HG02759 (cell line): ENCODE results near the gene TOMM22.

Experiments
- ATAC-seq: cut with Tn5 transposase; IDR thresholded peaks from one replicate; pipeline ENCODE4 v1.9.1; 2021; ENCODE audit warnings: mild to moderate bottlenecking, moderate library complexity; ENCODE audit not compliant: unreplicated experiment

The TOMM22 gene

GRCh38 chr22:38715176-38715764 lies 33.5 kb downstream of the TOMM22 start:
- ATAC-seq: no peak

- no peak for ATAC-seq
Measured at GRCh38 chr22:38715852-38716251, 34.1 kb downstream of the TOMM22 start.

GRCh38 chr22:38716271-38716670 lies 34.5 kb downstream of the TOMM22 start:
- ATAC-seq: no peak

GRCh38 chr22:38716826-38717225 lies 35.1 kb downstream of the TOMM22 start:
- no peak for ATAC-seq

GRCh38 chr22:38717244-38717643 lies 35.5 kb downstream of the TOMM22 start:
- ATAC-seq: no peak

- ATAC-seq: no peak
Measured at GRCh38 chr22:38718414-38718813, 36.7 kb downstream of the TOMM22 start.

- no peak for ATAC-seq
Measured at GRCh38 chr22:38719196-38719595, 37.4 kb downstream of the TOMM22 start.

GRCh38 chr22:38720350-38720749 lies 38.6 kb downstream of the TOMM22 start:
- ATAC-seq: no peak

GRCh38 chr22:38721551-38721950 lies 39.8 kb downstream of the TOMM22 start:
- ATAC-seq: no peak

GRCh38 chr22:38724176-38724575 lies 42.4 kb downstream of the TOMM22 start:
- no peak for ATAC-seq

GRCh38 chr22:38724926-38725571 lies 43.3 kb downstream of the TOMM22 start:
- ATAC-seq: no peak

- ATAC-seq: no peak
Measured at GRCh38 chr22:38725900-38726655, 44.3 kb downstream of the TOMM22 start.

GRCh38 chr22:38727123-38727522 lies 45.4 kb downstream of the TOMM22 start:
- no peak for ATAC-seq

- no peak for ATAC-seq
Measured at GRCh38 chr22:38727530-38728451, 46.0 kb downstream of the TOMM22 start.

- no peak for ATAC-seq
Measured at GRCh38 chr22:38728871-38729796, 47.4 kb downstream of the TOMM22 start.

- ATAC-seq: no peak
Measured at GRCh38 chr22:38729946-38730345, 48.2 kb downstream of the TOMM22 start.

GRCh38 chr22:38730411-38730871 lies 48.7 kb downstream of the TOMM22 start:
- ATAC-seq: no peak

- ATAC-seq: no peak
Measured at GRCh38 chr22:38731703-38732161, 50.0 kb downstream of the TOMM22 start.

- ATAC-seq: no peak
Measured at GRCh38 chr22:38732251-38732815, 50.6 kb downstream of the TOMM22 start.
